CD14-positive monocyte (primary cell): ENCODE data around the gene DERL2. TPM values are rescaled to one million over a fixed set of nuclear protein-coding genes. Genes with fewer than 3 reads are reported as not detected.

ENCODE experiments used
- DNase-seq, 3 donors: peaks; one replicate each; pipeline ENCODE4 v3.0.0-alpha.2; 2011 to 2022
- H2AFZ ChIP-seq: 2 replicates; pipeline ENCODE4 v1.6.0; 2012; ENCODE audit warnings: mild to moderate bottlenecking, low read depth, low read length, inconsistent platforms; ENCODE audit not compliant: insufficient read depth, poor library complexity, severe bottlenecking
- H3K27ac ChIP-seq, 2 donors: 1 replicate in 1 of 2; 2 replicates in 1 of 2; pipeline ENCODE4 v1.5.1; 2012 to 2013; ENCODE audit warnings: low read length in 2 of 2, control low read depth in 1 of 2, inconsistent platforms in 1 of 2, low read depth in 1 of 2, mild to moderate bottlenecking in 1 of 2
- H3K27me3 ChIP-seq, 2 donors: one replicate each; pipeline versions ENCODE4 v1.6.0 to v1.6.1; 2011 to 2013; ENCODE audit warnings: low read length in 2 of 2; ENCODE audit not compliant: control insufficient read depth in 2 of 2, insufficient read depth in 2 of 2
- H3K36me3 ChIP-seq, 2 donors: replicated peaks in 1 of 2; 1 replicate in 1 of 2; 2 replicates in 1 of 2; pipeline versions ENCODE4 v1.5.1 to v1.6.1; 2012 to 2013; ENCODE audit warnings: low read length in 2 of 2, control low read depth in 1 of 2, inconsistent platforms in 1 of 2, mild to moderate bottlenecking in 1 of 2; ENCODE audit not compliant: insufficient read depth in 2 of 2, control insufficient read depth in 1 of 2
- H3K4me1 ChIP-seq, 2 donors: 1 replicate in 1 of 2; 2 replicates in 1 of 2; pipeline versions ENCODE4 v1.5.1 to v1.6.1; 2012 to 2013; ENCODE audit warnings: low read length in 2 of 2, control low read depth in 1 of 2, inconsistent platforms in 1 of 2, mild to moderate bottlenecking in 1 of 2, moderate library complexity in 1 of 2; ENCODE audit not compliant: insufficient read depth in 2 of 2, control insufficient read depth in 1 of 2
- H3K4me2 ChIP-seq: replicated peaks from 2 replicates; pipeline ENCODE3; 2012; ENCODE audit warnings: low read length, moderate library complexity, mild to moderate bottlenecking; ENCODE audit not compliant: poor library complexity, severe bottlenecking; ENCODE audit errors: extremely low read depth
- H3K4me3 ChIP-seq, 3 experiments: fragments of 200-600 bp in 1 of 3; sonication (generic) in 1 of 3; replicated peaks in 1 of 3; 1 replicate in 2 of 3; 2 replicates in 1 of 3; pipeline ENCODE4 v1.5.1; 2011 to 2013; ENCODE audit warnings: low read length in 3 of 3, mild to moderate bottlenecking in 3 of 3, control low read depth in 2 of 3, low read depth in 2 of 3, inconsistent platforms in 1 of 3, moderate library complexity in 1 of 3
- H3K79me2 ChIP-seq: 2 replicates; pipeline ENCODE4 v1.6.0; 2012; ENCODE audit warnings: mild to moderate bottlenecking, control low read depth, inconsistent platforms, low read length, moderate library complexity; ENCODE audit not compliant: insufficient read depth
- H3K9ac ChIP-seq: 2 replicates; pipeline ENCODE4 v1.6.0; 2017; ENCODE audit warnings: low read length, mild to moderate bottlenecking; ENCODE audit not compliant: insufficient read depth, poor library complexity, severe bottlenecking
- H3K9me3 ChIP-seq, 2 donors: replicated peaks in 1 of 2; 1 replicate in 1 of 2; 2 replicates in 1 of 2; pipeline versions ENCODE4 v1.5.1 to v1.6.1; 2012 to 2013; ENCODE audit warnings: low read length in 2 of 2, control low read depth in 1 of 2; ENCODE audit not compliant: control insufficient read depth in 1 of 2, insufficient read depth in 1 of 2
- H4K20me1 ChIP-seq: 2 replicates; pipeline ENCODE4 v1.6.0; 2012; ENCODE audit warnings: mild to moderate bottlenecking, low read length, control low read depth, moderate library complexity; ENCODE audit not compliant: insufficient read depth
- H3K27ac Mint-ChIP-seq, 7 donors: one replicate each; pipeline ENCODE4 v1.8.0; 2020; ENCODE audit warnings: mild to moderate bottlenecking in 7 of 7, mixed read lengths in 7 of 7, moderate library complexity in 6 of 7, inconsistent platforms in 2 of 7
- H3K27me3 Mint-ChIP-seq, 3 donors: one replicate each; pipeline ENCODE4 v1.8.0; 2021 to 2022; ENCODE audit warnings: low read depth in 3 of 3, mild to moderate bottlenecking in 3 of 3, mixed read lengths in 3 of 3, moderate library complexity in 3 of 3, inconsistent platforms in 1 of 3
- H3K36me3 Mint-ChIP-seq, 2 donors: one replicate each; pipeline ENCODE4 v1.8.0; 2020; ENCODE audit warnings: mixed read lengths in 2 of 2, inconsistent platforms in 1 of 2, mild to moderate bottlenecking in 1 of 2
- H3K4me1 Mint-ChIP-seq: one replicate; pipeline ENCODE4 v1.8.0; 2020; ENCODE audit warnings: mild to moderate bottlenecking, mixed read lengths
- H3K4me3 Mint-ChIP-seq, 2 donors: one replicate each; pipeline ENCODE4 v1.8.0; 2020; ENCODE audit warnings: mild to moderate bottlenecking in 2 of 2, mixed read lengths in 2 of 2, moderate library complexity in 1 of 2
- H3K9me3 Mint-ChIP-seq, 7 donors: one replicate each; pipeline ENCODE4 v1.8.0; 2020 to 2022; ENCODE audit warnings: mixed read lengths in 7 of 7, mild to moderate bottlenecking in 6 of 7, moderate library complexity in 6 of 7, inconsistent platforms in 2 of 7
- WGBS: methylation state at CpG from one replicate; pipeline ENCODE4 v1.1.5; 2013; ENCODE audit warnings: missing lambda C conversion rate; ENCODE audit not compliant: insufficient coverage; 5-methylcytosine and 5-hydroxymethylcytosine counted together
- intact Hi-C, 2 donors: fragments of 100-400 bp; cut with micrococcal nuclease; formaldehyde crosslinking; loops; one replicate each; pipeline versions ENCODE4 v1.15.0 to v1.15.1; 2023
- polyA plus RNA-seq, 3 donors: library from polyadenylated mRNA; depleted of rRNA in 1 of 3; unstranded in 2 of 3; stranded (reverse) in 1 of 3; fragments of 300-500 nt in 2 of 3; fragments of >200 nt in 1 of 3; fragmentation: Illumina TruSeq in 2 of 3; gene quantifications; 1 replicate in 2 of 3; 2 replicates in 1 of 3; pipeline ENCODE4 v1.2.3, GENCODE V29; 2012 to 2021
- TF ChIP-seq, protein P1 (sequence below): fragments of 200-600 bp; IDR thresholded peaks from one replicate; pipeline ENCODE4 v1.8.0; 2022; ENCODE audit warnings: antibody characterized with exemption, mild to moderate bottlenecking

The DERL2 gene
- polyA plus RNA-seq, 3 donors, result 30.6 to 84.9 (median 81.6) TPM

DNA sequence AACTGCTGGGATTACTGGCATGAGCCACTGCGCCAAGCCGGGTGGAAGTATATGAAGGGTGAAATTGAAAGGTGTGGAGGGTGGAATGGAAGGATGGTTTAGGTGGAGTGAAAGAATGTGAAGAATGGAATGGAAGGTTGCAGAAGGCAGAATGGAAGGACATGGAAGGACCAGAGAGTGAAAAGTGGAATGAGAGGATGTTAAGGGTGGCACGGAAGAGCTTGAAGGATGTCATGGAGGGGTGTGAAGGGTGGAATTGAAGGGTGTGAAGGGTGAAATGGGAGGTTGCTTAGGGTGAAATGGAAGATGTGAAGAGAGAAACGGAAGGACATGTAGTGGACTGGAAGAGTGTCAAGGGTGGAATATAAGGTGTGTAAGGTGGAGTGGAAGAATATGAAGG lies 16.6 kb upstream of the DERL2 start:
- Histone ChIP-seq H4K20me1 (peaks cover 44% of the 10 kb centered on the region), H3K27ac (no peak overlapping the region), H3K9ac (no peak overlapping the region), H3K4me3 (no peak overlapping the region), H2AFZ (no peak overlapping the region), H3K79me2 (no peaks in the 10 kb centered on the region), H3K9me3 (no peaks in the 10 kb centered on the region), H3K4me2 (no peak overlapping the region), H3K36me3 (peaks cover 32 to 77% of the 10 kb centered on the region in 2 donors), H3K27me3 (peaks cover 5 to 28% of the 10 kb centered on the region in 2 donors), H3K4me1 (peaks cover 10 to 12% of the 10 kb centered on the region in 2 donors)
- TF ChIP-seq, protein P1, sequence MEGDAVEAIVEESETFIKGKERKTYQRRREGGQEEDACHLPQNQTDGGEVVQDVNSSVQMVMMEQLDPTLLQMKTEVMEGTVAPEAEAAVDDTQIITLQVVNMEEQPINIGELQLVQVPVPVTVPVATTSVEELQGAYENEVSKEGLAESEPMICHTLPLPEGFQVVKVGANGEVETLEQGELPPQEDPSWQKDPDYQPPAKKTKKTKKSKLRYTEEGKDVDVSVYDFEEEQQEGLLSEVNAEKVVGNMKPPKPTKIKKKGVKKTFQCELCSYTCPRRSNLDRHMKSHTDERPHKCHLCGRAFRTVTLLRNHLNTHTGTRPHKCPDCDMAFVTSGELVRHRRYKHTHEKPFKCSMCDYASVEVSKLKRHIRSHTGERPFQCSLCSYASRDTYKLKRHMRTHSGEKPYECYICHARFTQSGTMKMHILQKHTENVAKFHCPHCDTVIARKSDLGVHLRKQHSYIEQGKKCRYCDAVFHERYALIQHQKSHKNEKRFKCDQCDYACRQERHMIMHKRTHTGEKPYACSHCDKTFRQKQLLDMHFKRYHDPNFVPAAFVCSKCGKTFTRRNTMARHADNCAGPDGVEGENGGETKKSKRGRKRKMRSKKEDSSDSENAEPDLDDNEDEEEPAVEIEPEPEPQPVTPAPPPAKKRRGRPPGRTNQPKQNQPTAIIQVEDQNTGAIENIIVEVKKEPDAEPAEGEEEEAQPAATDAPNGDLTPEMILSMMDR, result no peak
- WGBS, result 95% methylated on average over 4 of the region's 4 CpGs
- intact Hi-C loops, result no loop called here
- H3K27me3 Mint-ChIP-seq, result peaks cover 15 to 28% (median 24%) of the 10 kb centered on the region in 3 donors
- H3K4me1 Mint-ChIP-seq, result peaks cover 10% of the 10 kb centered on the region
- peaks cover 73 to 86% of the 10 kb centered on the region in 2 donors for H3K36me3 Mint-ChIP-seq
- no peak overlapping the region for H3K27ac Mint-ChIP-seq
- H3K9me3 Mint-ChIP-seq, result peaks cover 0 to 9% (median 3%) of the 10 kb centered on the region in 7 donors
- peak overlapping the region in 1 of 2 donors; percentile 6 for H3K4me3 Mint-ChIP-seq
- no peak for DNase-seq

DNA sequence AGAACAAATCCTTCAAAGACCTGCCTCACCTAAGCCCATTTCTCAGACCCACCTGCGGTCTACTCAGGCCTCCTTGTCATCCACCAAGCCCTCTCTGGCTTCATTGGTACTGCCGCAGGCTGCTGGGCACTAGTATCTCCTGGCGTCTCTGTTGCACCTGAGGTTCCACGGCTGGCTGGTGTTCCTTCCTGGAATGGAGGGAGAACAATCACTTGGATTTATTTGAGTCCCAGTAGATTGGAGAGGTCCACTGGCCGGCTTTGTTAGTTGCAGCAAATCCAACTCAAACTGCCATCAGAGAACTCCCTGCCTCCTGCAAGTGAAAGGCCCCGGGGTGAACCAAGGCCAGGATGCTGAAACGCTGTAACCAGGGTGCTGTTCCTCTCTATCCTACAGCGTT lies 15.7 kb upstream of the DERL2 start:
- peaks cover 44% of the 10 kb centered on the region for H4K20me1 ChIP-seq
- Mint-ChIP-seq H3K27me3 (peaks cover 15 to 28% (median 27%) of the 10 kb centered on the region in 3 donors), H3K4me1 (peaks cover 10% of the 10 kb centered on the region), H3K4me3 (peak overlapping the region in 1 of 2 donors; percentile 80), H3K27ac (peak overlapping the region in 1 of 7 donors; percentile 4), H3K36me3 (peaks cover 70 to 79% of the 10 kb centered on the region in 2 donors), H3K9me3 (peaks cover 0 to 9% (median 3%) of the 10 kb centered on the region in 7 donors)
- peaks cover 32 to 74% of the 10 kb centered on the region in 2 donors for H3K36me3 ChIP-seq
- H3K27me3 ChIP-seq, result peaks cover 5 to 28% of the 10 kb centered on the region in 2 donors
- H3K4me3 ChIP-seq, result no peak overlapping the region
- no peaks in the 10 kb centered on the region for H3K9me3 ChIP-seq
- TF ChIP-seq, protein P1, result no peak
- peaks cover 10 to 12% of the 10 kb centered on the region in 2 donors for H3K4me1 ChIP-seq
- no peak overlapping the region for H2AFZ ChIP-seq
- H3K27ac ChIP-seq, result no peak overlapping the region
- H3K4me2 ChIP-seq, result no peak overlapping the region
- intact Hi-C loops, result no loop called here
- DNase-seq, result no peak
- 100% methylated on average over 3 of the region's 8 CpGs for WGBS
- no peak overlapping the region for H3K9ac ChIP-seq
- H3K79me2 ChIP-seq, result no peaks in the 10 kb centered on the region
